Cardiac septum (tissue), 1 donor: ENCODE data around the gene SPATA17. TPM values are rescaled to one million over a fixed set of nuclear protein-coding genes. Genes with fewer than 3 reads are reported as not detected.

Source experiments
- DNase-seq: peaks from one replicate; pipeline ENCODE4 v3.0.0-alpha.2; 2020; ENCODE audit warnings: low spot score
- intact Hi-C: fragments of 100-400 bp; cut with DNase I; formaldehyde crosslinking; loops from one replicate; pipeline ENCODE4 v1.14.0; 2022
- total RNA-seq: library from RNA; stranded (reverse); fragmentation: NEBNext Ultra II Directional; extraction: Animal tissue kit (Norgen Biotek cat#: 25700); gene quantifications from one replicate; pipeline ENCODE4 v1.2.1, GENCODE V29; 2021
- donor health status: DM: no; HTN: no; CAD: no.

SPATA17 gene
- total RNA-seq, 1 donor from 2014 or later: 0.78 TPM

DNA sequence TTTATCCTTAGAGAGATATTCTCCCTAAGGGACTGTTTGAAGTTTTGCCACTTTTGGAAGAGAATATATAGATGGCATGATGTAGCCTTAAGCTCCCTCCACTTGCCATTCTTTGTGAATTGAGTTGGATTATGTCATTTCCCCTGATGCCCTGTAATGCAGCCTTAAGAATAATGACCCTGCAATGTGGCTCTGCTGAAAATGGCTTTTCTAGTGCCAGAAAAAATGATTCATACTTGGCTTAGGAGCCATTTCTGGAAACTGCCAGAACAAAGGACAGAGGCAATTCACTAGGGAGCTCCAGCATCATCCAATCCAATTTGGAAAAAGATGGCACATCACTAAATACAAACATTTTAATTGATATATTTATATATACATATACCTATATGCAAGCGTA is 265.3 kb downstream of the SPATA17 start:
- intact Hi-C loops: no loop called here

DNA sequence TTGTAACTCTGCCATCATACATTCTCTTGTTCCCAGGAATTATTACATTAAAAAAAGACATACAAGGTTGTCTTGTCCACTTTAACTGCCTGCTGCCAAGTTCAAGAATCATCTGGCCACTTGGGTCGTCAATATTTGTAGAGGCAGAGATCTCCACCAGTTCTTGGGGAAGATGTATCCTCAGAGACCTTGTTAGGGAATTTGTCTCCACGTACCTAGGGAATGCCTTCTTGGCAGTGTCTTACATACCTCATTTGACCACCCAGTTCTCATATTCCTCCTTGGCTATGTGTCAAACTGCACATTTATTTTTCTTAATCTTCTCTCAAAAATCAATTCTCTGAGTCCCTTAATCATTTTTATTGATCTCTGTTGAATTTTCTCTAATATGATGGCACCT is 266.0 kb downstream of the SPATA17 start:
- intact Hi-C loops: no loop called here

More for the DNA sequence above, 265.3 kb downstream of the SPATA17 start:
- DNase-seq: no peak

DNA sequence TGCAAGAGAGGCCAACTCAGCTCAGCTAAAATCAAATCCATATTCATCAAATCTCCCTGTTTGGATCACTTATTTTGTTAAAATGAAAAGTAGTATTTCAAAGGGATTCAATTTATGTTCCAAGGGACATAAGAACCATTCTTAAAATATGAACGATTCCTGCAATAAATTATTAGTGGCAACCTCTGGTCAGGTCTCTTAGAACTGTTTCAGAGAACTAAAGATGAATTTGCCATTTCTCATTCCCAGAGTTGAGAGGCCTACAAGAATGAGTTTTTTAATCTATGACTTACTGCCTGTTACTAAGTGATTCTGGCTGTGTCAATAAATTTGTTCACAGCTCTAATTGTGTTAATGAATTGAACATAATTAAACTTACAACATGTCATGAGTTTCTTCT is 268.5 kb downstream of the SPATA17 start:
- intact Hi-C loops: no loop called here
- DNase-seq: no peak

More for the DNA sequence above, 266.0 kb downstream of the SPATA17 start:
- no peak for DNase-seq

DNA sequence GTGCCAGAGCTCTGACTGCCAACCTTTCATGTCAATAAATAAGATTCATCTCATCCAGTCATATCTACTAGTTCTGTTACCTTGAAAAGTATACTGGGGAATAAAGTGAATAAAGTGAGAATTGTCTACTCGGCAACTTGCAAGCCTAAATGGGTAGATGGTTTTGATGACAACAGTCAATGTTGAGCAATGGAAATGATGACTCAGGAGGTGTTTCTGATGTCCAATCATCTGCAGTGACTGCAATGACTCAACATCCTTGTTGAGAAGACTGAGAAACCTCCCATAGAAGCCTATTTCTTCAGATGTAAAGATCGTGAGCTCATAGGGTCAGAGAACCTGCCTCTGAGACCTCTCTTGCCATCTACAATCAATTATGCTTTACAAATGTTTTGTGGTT is 276.4 kb downstream of the SPATA17 start:
- intact Hi-C loops: no loop called here
- DNase-seq: no peak

DNA sequence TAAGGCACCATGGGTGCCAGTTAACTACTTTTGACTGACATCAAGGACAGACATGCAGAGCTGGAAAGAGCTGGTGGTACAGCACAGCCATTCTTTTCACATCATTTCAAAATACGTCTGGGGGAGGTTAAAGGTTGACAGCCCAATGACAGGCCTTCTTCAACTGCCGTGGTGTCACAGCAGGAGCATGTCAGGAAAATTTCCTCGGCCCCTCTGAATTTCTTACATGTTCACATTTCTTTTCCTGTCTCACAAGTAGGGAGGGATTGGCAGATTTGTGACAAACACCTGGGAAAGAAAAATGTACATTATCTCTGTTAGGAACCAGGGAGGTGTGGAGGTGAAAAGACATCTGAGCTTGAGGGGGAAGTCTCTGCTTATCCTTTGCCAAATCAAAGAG is 279.1 kb downstream of the SPATA17 start:
- no peak for DNase-seq
- intact Hi-C loops: no loop called here

DNA sequence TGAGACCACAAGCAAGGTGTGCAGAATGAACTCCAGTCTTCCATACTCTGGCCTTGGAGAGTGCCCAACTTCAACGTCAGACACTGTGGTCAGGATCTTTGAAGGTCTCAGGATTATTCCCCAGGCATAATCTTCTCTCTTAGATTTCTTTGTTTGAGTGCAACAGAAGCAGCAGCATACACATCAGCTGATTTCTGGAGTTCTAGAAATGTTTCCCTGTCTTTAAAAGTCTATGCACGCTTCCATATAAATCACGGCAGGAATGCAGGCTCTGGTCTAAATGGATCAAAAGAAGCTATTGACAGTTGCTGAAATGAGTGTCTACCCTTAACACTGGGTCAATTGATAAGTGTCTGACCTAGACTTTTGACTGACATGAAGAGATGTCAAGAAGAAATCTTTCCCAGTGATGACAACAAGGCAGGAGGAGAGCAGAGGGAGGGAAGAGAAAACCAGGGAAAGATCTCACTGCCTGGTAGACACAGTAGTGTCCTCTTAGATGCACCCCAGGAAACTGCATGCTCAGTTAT is 279.7 kb downstream of the SPATA17 start:
- no peak for DNase-seq
- intact Hi-C loops: no loop called here

DNA sequence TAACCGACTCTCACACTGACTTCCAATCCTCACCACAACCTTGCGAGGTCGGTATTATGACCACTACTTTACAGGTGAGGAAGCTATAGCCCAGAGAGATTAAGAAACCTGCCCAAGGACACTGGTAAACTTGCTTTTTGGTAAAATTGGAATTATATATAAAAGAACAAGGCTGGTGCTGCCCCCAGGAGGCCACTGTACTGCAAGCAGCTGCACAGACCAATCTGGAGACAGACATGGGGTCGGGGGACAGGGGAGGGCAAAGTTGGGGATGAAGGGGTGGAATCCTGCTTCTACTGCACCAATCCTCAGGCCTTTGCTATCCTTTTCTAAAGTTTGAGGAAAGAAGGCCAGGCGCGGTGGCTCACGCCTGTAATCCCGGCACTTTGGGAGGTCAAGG is 280.8 kb downstream of the SPATA17 start:
- intact Hi-C loops: no loop called here
- DNase-seq: no peak

DNA sequence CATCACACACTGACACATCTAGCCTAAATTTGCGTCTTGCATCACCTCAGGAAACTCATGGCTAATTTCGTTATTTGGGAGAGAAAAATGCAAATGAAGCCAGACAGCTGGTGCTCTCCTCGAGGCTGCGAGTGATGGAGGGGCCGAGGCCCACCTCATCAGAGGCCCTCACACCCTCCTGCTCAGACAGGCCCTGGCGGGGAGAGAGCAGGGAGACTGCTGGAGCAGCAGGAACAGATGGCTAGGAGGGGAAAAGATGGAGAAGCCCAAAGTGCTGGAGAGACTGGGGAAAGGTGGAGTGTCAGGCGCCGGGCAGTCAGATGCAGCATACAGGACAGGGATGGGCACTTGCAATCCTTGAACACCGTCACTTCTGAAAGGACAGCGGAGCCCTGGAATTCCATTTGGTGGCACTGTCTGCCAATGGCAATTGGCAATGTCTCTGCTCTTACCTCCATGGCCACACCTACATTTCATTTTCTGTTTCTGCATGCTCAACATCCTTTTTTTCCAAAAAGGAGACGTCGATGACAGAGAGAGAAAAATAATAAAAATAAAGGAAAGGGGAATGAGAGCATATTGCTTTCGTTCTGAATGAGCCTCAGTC is 286.2 kb downstream of the SPATA17 start:
- no peak for DNase-seq
- intact Hi-C loops: no loop called here

DNA sequence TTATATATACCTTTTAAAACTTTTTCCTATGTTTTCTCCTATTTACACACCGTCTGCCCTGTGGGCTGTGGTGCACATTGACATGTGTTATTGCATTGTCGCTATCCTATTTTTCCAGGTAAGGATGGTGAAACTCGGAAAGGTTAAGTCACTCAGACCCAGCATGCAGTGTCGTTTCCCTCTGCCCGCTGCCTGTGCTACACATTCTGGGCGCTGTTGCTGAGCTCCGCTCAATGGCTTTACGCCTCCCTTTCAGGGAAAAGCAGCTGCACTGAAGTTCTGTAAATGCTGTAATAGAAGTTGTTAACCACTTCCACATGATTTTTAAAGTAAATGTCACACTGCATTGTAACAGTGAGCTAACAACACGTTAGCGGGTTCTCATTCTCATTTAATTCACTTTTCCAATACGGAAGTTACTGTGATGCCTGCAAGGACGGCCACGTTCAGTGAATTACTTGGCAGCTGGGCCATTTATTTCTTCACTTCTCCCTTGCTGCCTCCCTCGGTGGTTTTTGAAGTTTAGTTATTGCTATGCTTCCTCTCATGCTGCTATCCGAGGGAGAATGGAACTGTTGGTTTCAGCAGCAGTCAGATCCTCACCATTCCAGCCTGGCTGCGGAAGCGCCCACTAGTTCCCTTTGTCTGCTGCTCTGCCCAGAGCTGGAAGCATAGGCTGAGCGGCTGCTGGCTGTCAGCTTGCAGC is 288.7 kb downstream of the SPATA17 start:
- intact Hi-C loops: no loop called here
- no peak for DNase-seq

Other genes starting within 250 kb of the SPATA17 start
- 9.5 TPM for gene GPATCH2, start 254 bp upstream of the SPATA17 start, total RNA-seq